Measurements from ENCODE around the gene NCKAP5. TPM values are rescaled to one million over a fixed set of nuclear protein-coding genes. Genes with fewer than 3 reads are reported as not detected.

The NCKAP5 gene
- total and polyA plus RNA-seq, 2 donors, result 1.9 to 2.0 TPM

- Histone ChIP-seq H3K4me1 (ENCODE audit: control insufficient read depth in 2 of 2, insufficient read depth in 2 of 2, low read length in 2 of 2) (no peaks in the 10 kb centered on the region), H3K27me3 (ENCODE audit: control insufficient read depth in 2 of 2, insufficient read depth in 1 of 2, low read length in 1 of 2) (no peaks in the 10 kb centered on the region), H3K27ac (ENCODE audit: low read depth in 1 of 2, low read length in 1 of 2) (no peak overlapping the region), H3K36me3 (ENCODE audit: control insufficient read depth in 2 of 2, insufficient read depth in 2 of 2, low read length in 1 of 2) (no peaks in the 10 kb centered on the region), H3K4me3 (ENCODE audit: low read length in 2 of 2) (no peak overlapping the region), H3K9me3 (ENCODE audit: control insufficient read depth in 2 of 2, insufficient read depth in 1 of 2, low read length in 1 of 2) (no peaks in the 10 kb centered on the region)
- peak in 1 of 9 donors; percentile 16 for DNase-seq (ENCODE audit: low read depth in 6 of 9, low spot score in 9 of 9)
- 93% methylated on average over 2 of the region's 2 CpGs for WGBS
These were observed 115.7 kb downstream of the NCKAP5 start for GRCh38 chr2:133452583-133452982.

- DNase-seq (ENCODE audit: low read depth in 6 of 9, low spot score in 9 of 9), result no peak
- Histone ChIP-seq H3K36me3 (ENCODE audit: control insufficient read depth in 2 of 2, insufficient read depth in 2 of 2, low read length in 1 of 2) (no peaks in the 10 kb centered on the region), H3K4me1 (ENCODE audit: control insufficient read depth in 2 of 2, insufficient read depth in 2 of 2, low read length in 2 of 2) (no peaks in the 10 kb centered on the region), H3K4me3 (ENCODE audit: low read length in 2 of 2) (no peak overlapping the region), H3K9me3 (ENCODE audit: control insufficient read depth in 2 of 2, insufficient read depth in 1 of 2, low read length in 1 of 2) (no peaks in the 10 kb centered on the region), H3K27me3 (ENCODE audit: control insufficient read depth in 2 of 2, insufficient read depth in 1 of 2, low read length in 1 of 2) (no peaks in the 10 kb centered on the region), H3K27ac (ENCODE audit: low read depth in 1 of 2, low read length in 1 of 2) (no peak overlapping the region)
These were observed 116.1 kb downstream of the NCKAP5 start for GRCh38 chr2:133452146-133452545.

GRCh38 chr2:133448195-133448594 lies 120.1 kb downstream of the NCKAP5 start:
- H3K27ac ChIP-seq (ENCODE audit: low read depth in 1 of 2, low read length in 1 of 2), result no peak overlapping the region
- WGBS, result 88% methylated on average over 5 of the region's 5 CpGs
- DNase-seq (ENCODE audit: low read depth in 6 of 9, low spot score in 9 of 9), result no peak

DNA sequence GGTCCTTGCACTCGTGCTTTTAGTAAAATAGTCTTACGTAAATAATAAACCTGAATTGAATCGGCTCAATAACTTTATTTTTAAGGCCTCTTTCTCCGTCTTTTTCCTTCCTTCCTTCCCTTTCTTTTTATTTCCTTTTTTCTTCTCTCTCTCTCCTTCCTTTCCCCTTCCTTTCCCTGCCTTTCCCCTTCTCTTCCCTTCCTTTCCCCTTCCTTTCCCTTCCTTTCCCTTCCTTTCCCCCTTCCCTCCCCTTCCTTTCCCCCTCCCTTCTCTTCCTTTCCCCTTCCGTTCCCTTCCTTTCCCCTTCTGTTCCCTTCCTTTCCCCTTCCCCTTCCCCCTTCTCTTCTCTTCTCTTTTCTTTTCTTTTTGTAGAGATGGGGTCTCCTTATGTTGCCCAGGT lies 121.0 kb downstream of the NCKAP5 start:
- Histone ChIP-seq H3K9me3 (ENCODE audit: control insufficient read depth in 2 of 2, insufficient read depth in 1 of 2, low read length in 1 of 2) (no peaks in the 10 kb centered on the region), H3K4me1 (ENCODE audit: control insufficient read depth in 2 of 2, insufficient read depth in 2 of 2, low read length in 2 of 2) (no peaks in the 10 kb centered on the region), H3K36me3 (ENCODE audit: control insufficient read depth in 2 of 2, insufficient read depth in 2 of 2, low read length in 1 of 2) (no peaks in the 10 kb centered on the region), H3K27me3 (ENCODE audit: control insufficient read depth in 2 of 2, insufficient read depth in 1 of 2, low read length in 1 of 2) (no peaks in the 10 kb centered on the region), H3K27ac (ENCODE audit: low read depth in 1 of 2, low read length in 1 of 2) (no peak overlapping the region), H3K4me3 (ENCODE audit: low read length in 2 of 2) (no peak overlapping the region)
- WGBS, result 93% methylated on average over 5 of the region's 5 CpGs
- no peak for DNase-seq (ENCODE audit: low read depth in 6 of 9, low spot score in 9 of 9)

More at GRCh38 chr2:133448195-133448594, 120.1 kb downstream of the NCKAP5 start:
- Histone ChIP-seq H3K36me3 (ENCODE audit: control insufficient read depth in 2 of 2, insufficient read depth in 2 of 2, low read length in 1 of 2) (no peaks in the 10 kb centered on the region), H3K4me1 (ENCODE audit: control insufficient read depth in 2 of 2, insufficient read depth in 2 of 2, low read length in 2 of 2) (no peaks in the 10 kb centered on the region), H3K9me3 (ENCODE audit: control insufficient read depth in 2 of 2, insufficient read depth in 1 of 2, low read length in 1 of 2) (no peaks in the 10 kb centered on the region), H3K4me3 (ENCODE audit: low read length in 2 of 2) (no peak overlapping the region), H3K27me3 (ENCODE audit: control insufficient read depth in 2 of 2, insufficient read depth in 1 of 2, low read length in 1 of 2) (no peaks in the 10 kb centered on the region)

GRCh38 chr2:133444465-133444864 lies 123.8 kb downstream of the NCKAP5 start:
- H3K9me3 ChIP-seq (ENCODE audit: control insufficient read depth in 2 of 2, insufficient read depth in 1 of 2, low read length in 1 of 2), result no peaks in the 10 kb centered on the region
- H3K4me3 ChIP-seq (ENCODE audit: low read length in 2 of 2), result no peak overlapping the region
- H3K36me3 ChIP-seq (ENCODE audit: control insufficient read depth in 2 of 2, insufficient read depth in 2 of 2, low read length in 1 of 2), result no peaks in the 10 kb centered on the region
- H3K4me1 ChIP-seq (ENCODE audit: control insufficient read depth in 2 of 2, insufficient read depth in 2 of 2, low read length in 2 of 2), result no peaks in the 10 kb centered on the region
- no peak for DNase-seq (ENCODE audit: low read depth in 6 of 9, low spot score in 9 of 9)
- H3K27ac ChIP-seq (ENCODE audit: low read depth in 1 of 2, low read length in 1 of 2), result no peak overlapping the region
- WGBS, result 64% methylated on average over 3 of the region's 3 CpGs
- no peaks in the 10 kb centered on the region for H3K27me3 ChIP-seq (ENCODE audit: control insufficient read depth in 2 of 2, insufficient read depth in 1 of 2, low read length in 1 of 2)

GRCh38 chr2:133442393-133442792 lies 125.9 kb downstream of the NCKAP5 start:
- 89% methylated on average over 2 of the region's 2 CpGs for WGBS
- no peak overlapping the region for H3K27ac ChIP-seq (ENCODE audit: low read depth in 1 of 2, low read length in 1 of 2)
- no peaks in the 10 kb centered on the region for H3K9me3 ChIP-seq (ENCODE audit: control insufficient read depth in 2 of 2, insufficient read depth in 1 of 2, low read length in 1 of 2)
- no peak for DNase-seq (ENCODE audit: low read depth in 6 of 9, low spot score in 9 of 9)
- no peaks in the 10 kb centered on the region for H3K4me1 ChIP-seq (ENCODE audit: control insufficient read depth in 2 of 2, insufficient read depth in 2 of 2, low read length in 2 of 2)
- no peaks in the 10 kb centered on the region for H3K36me3 ChIP-seq (ENCODE audit: control insufficient read depth in 2 of 2, insufficient read depth in 2 of 2, low read length in 1 of 2)
- no peaks in the 10 kb centered on the region for H3K27me3 ChIP-seq (ENCODE audit: control insufficient read depth in 2 of 2, insufficient read depth in 1 of 2, low read length in 1 of 2)
- H3K4me3 ChIP-seq (ENCODE audit: low read length in 2 of 2), result no peak overlapping the region

GRCh38 chr2:133439565-133439920 lies 128.7 kb downstream of the NCKAP5 start:
- Histone ChIP-seq H3K4me1 (ENCODE audit: control insufficient read depth in 2 of 2, insufficient read depth in 2 of 2, low read length in 2 of 2) (no peaks in the 10 kb centered on the region), H3K27ac (ENCODE audit: low read depth in 1 of 2, low read length in 1 of 2) (no peak overlapping the region), H3K4me3 (ENCODE audit: low read length in 2 of 2) (no peak overlapping the region), H3K27me3 (ENCODE audit: control insufficient read depth in 2 of 2, insufficient read depth in 1 of 2, low read length in 1 of 2) (no peaks in the 10 kb centered on the region), H3K36me3 (ENCODE audit: control insufficient read depth in 2 of 2, insufficient read depth in 2 of 2, low read length in 1 of 2) (no peaks in the 10 kb centered on the region), H3K9me3 (ENCODE audit: control insufficient read depth in 2 of 2, insufficient read depth in 1 of 2, low read length in 1 of 2) (no peaks in the 10 kb centered on the region)
- no peak for DNase-seq (ENCODE audit: low read depth in 6 of 9, low spot score in 9 of 9)

DNA sequence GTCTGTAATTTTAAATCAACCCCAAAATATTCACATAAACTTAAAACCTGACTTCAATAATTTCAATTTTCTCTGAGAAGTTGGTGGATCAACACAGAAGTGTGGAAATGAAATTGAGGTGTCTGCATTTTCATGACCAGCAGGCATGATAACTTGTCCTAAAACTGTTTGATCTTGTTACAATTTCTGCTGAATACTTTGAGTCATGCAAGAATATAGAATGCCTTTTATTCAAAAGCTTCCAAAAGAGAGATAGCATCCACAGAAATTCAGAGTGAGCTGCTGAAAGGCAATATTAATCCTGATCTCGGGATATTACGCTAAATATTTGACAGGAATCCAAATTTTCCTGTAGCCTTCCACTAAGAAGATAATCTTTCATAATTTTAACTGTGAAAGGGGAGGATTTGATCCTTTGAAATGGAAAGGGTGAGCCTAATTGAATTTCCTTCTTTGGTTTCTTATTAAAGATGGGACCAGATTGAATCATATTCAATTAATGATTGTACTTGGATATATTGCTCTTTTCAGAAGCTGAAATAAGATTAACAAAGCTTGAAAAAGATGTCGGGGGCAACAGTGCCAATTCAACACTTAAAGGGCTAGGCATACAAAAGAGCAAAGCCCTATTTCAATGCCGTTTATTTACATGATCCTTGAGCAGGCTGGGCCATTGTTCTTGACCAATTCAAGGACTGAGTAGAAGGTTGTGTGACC lies 129.3 kb downstream of the NCKAP5 start:
- DNase-seq (ENCODE audit: low read depth in 6 of 9, low spot score in 9 of 9), result no peak
- H3K4me1 ChIP-seq (ENCODE audit: control insufficient read depth in 2 of 2, insufficient read depth in 2 of 2, low read length in 2 of 2), result no peaks in the 10 kb centered on the region
- no peaks in the 10 kb centered on the region for H3K36me3 ChIP-seq (ENCODE audit: control insufficient read depth in 2 of 2, insufficient read depth in 2 of 2, low read length in 1 of 2)
- no peaks in the 10 kb centered on the region for H3K9me3 ChIP-seq (ENCODE audit: control insufficient read depth in 2 of 2, insufficient read depth in 1 of 2, low read length in 1 of 2)
- no peak overlapping the region for H3K4me3 ChIP-seq (ENCODE audit: low read length in 2 of 2)
- no peak overlapping the region for H3K27ac ChIP-seq (ENCODE audit: low read depth in 1 of 2, low read length in 1 of 2)
- H3K27me3 ChIP-seq (ENCODE audit: control insufficient read depth in 2 of 2, insufficient read depth in 1 of 2, low read length in 1 of 2), result no peaks in the 10 kb centered on the region
- 85% methylated on average over 4 of the region's 4 CpGs for WGBS

- DNase-seq (ENCODE audit: low read depth in 6 of 9, low spot score in 9 of 9), result no peak
- no peak overlapping the region for H3K27ac ChIP-seq (ENCODE audit: low read depth in 1 of 2, low read length in 1 of 2)
- no peaks in the 10 kb centered on the region for H3K4me1 ChIP-seq (ENCODE audit: control insufficient read depth in 2 of 2, insufficient read depth in 2 of 2, low read length in 2 of 2)
- no peaks in the 10 kb centered on the region for H3K36me3 ChIP-seq (ENCODE audit: control insufficient read depth in 2 of 2, insufficient read depth in 2 of 2, low read length in 1 of 2)
- no peaks in the 10 kb centered on the region for H3K27me3 ChIP-seq (ENCODE audit: control insufficient read depth in 2 of 2, insufficient read depth in 1 of 2, low read length in 1 of 2)
- H3K4me3 ChIP-seq (ENCODE audit: low read length in 2 of 2), result no peak overlapping the region
- no peaks in the 10 kb centered on the region for H3K9me3 ChIP-seq (ENCODE audit: control insufficient read depth in 2 of 2, insufficient read depth in 1 of 2, low read length in 1 of 2)
These were observed 130.2 kb downstream of the NCKAP5 start for GRCh38 chr2:133438026-133438425.

DNA sequence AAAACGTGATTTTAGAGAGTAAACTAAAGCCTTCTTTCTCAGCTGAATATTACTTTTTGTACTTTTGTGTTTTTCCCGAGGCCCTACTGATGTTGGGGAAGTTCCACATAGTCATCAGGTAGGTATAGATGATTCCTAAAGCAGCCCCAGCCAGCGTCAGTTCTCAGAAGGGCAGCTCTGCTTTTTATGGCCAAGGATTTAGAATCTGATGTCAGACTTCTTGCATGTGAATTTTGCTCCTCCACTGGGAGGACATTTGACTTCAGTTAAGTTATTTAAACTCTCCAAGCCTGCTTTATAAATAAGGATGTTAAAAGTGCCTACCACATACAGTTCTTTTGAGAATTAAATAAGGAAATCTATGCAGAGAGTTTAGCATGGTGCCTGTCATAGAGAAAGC lies 130.8 kb downstream of the NCKAP5 start:
- 76% methylated on average over 3 of the region's 3 CpGs for WGBS
- H3K9me3 ChIP-seq (ENCODE audit: control insufficient read depth in 2 of 2, insufficient read depth in 1 of 2, low read length in 1 of 2), result no peaks in the 10 kb centered on the region

More for the DNA sequence above, 130.8 kb downstream of the NCKAP5 start:
- Histone ChIP-seq H3K4me1 (ENCODE audit: control insufficient read depth in 2 of 2, insufficient read depth in 2 of 2, low read length in 2 of 2) (no peaks in the 10 kb centered on the region), H3K27ac (ENCODE audit: low read depth in 1 of 2, low read length in 1 of 2) (no peak overlapping the region), H3K4me3 (ENCODE audit: low read length in 2 of 2) (no peak overlapping the region), H3K36me3 (ENCODE audit: control insufficient read depth in 2 of 2, insufficient read depth in 2 of 2, low read length in 1 of 2) (no peaks in the 10 kb centered on the region), H3K27me3 (ENCODE audit: control insufficient read depth in 2 of 2, insufficient read depth in 1 of 2, low read length in 1 of 2) (no peaks in the 10 kb centered on the region)
- DNase-seq (ENCODE audit: low read depth in 6 of 9, low spot score in 9 of 9), result no peak

Data from thymus (tissue), 11 donors.